CD14-positive monocyte (primary cell): ENCODE results near the gene NAXD. TPM values are rescaled to one million over a fixed set of nuclear protein-coding genes. Genes with fewer than 3 reads are reported as not detected.

Source experiments
- DNase-seq, 3 donors: peaks; one replicate each; pipeline ENCODE4 v3.0.0-alpha.2; 2011 to 2022
- H2AFZ ChIP-seq: 2 replicates; pipeline ENCODE4 v1.6.0; 2012; ENCODE audit warnings: mild to moderate bottlenecking, low read depth, low read length, inconsistent platforms; ENCODE audit not compliant: insufficient read depth, poor library complexity, severe bottlenecking
- H3K27ac ChIP-seq, 2 donors: 1 replicate in 1 of 2; 2 replicates in 1 of 2; pipeline ENCODE4 v1.5.1; 2012 to 2013; ENCODE audit warnings: low read length in 2 of 2, control low read depth in 1 of 2, inconsistent platforms in 1 of 2, low read depth in 1 of 2, mild to moderate bottlenecking in 1 of 2
- H3K27me3 ChIP-seq, 2 donors: one replicate each; pipeline versions ENCODE4 v1.6.0 to v1.6.1; 2011 to 2013; ENCODE audit warnings: low read length in 2 of 2; ENCODE audit not compliant: control insufficient read depth in 2 of 2, insufficient read depth in 2 of 2
- H3K36me3 ChIP-seq, 2 donors: replicated peaks in 1 of 2; 1 replicate in 1 of 2; 2 replicates in 1 of 2; pipeline versions ENCODE4 v1.5.1 to v1.6.1; 2012 to 2013; ENCODE audit warnings: low read length in 2 of 2, control low read depth in 1 of 2, inconsistent platforms in 1 of 2, mild to moderate bottlenecking in 1 of 2; ENCODE audit not compliant: insufficient read depth in 2 of 2, control insufficient read depth in 1 of 2
- H3K4me1 ChIP-seq, 2 donors: 1 replicate in 1 of 2; 2 replicates in 1 of 2; pipeline versions ENCODE4 v1.5.1 to v1.6.1; 2012 to 2013; ENCODE audit warnings: low read length in 2 of 2, control low read depth in 1 of 2, inconsistent platforms in 1 of 2, mild to moderate bottlenecking in 1 of 2, moderate library complexity in 1 of 2; ENCODE audit not compliant: insufficient read depth in 2 of 2, control insufficient read depth in 1 of 2
- H3K4me2 ChIP-seq: replicated peaks from 2 replicates; pipeline ENCODE3; 2012; ENCODE audit warnings: low read length, moderate library complexity, mild to moderate bottlenecking; ENCODE audit not compliant: poor library complexity, severe bottlenecking; ENCODE audit errors: extremely low read depth
- H3K4me3 ChIP-seq, 3 experiments: fragments of 200-600 bp in 1 of 3; sonication (generic) in 1 of 3; replicated peaks in 1 of 3; 1 replicate in 2 of 3; 2 replicates in 1 of 3; pipeline ENCODE4 v1.5.1; 2011 to 2013; ENCODE audit warnings: low read length in 3 of 3, mild to moderate bottlenecking in 3 of 3, control low read depth in 2 of 3, low read depth in 2 of 3, inconsistent platforms in 1 of 3, moderate library complexity in 1 of 3
- H3K79me2 ChIP-seq: 2 replicates; pipeline ENCODE4 v1.6.0; 2012; ENCODE audit warnings: mild to moderate bottlenecking, control low read depth, inconsistent platforms, low read length, moderate library complexity; ENCODE audit not compliant: insufficient read depth
- H3K9ac ChIP-seq: 2 replicates; pipeline ENCODE4 v1.6.0; 2017; ENCODE audit warnings: low read length, mild to moderate bottlenecking; ENCODE audit not compliant: insufficient read depth, poor library complexity, severe bottlenecking
- H3K9me3 ChIP-seq, 2 donors: replicated peaks in 1 of 2; 1 replicate in 1 of 2; 2 replicates in 1 of 2; pipeline versions ENCODE4 v1.5.1 to v1.6.1; 2012 to 2013; ENCODE audit warnings: low read length in 2 of 2, control low read depth in 1 of 2; ENCODE audit not compliant: control insufficient read depth in 1 of 2, insufficient read depth in 1 of 2
- H4K20me1 ChIP-seq: 2 replicates; pipeline ENCODE4 v1.6.0; 2012; ENCODE audit warnings: mild to moderate bottlenecking, low read length, control low read depth, moderate library complexity; ENCODE audit not compliant: insufficient read depth
- H3K27ac Mint-ChIP-seq, 7 donors: one replicate each; pipeline ENCODE4 v1.8.0; 2020; ENCODE audit warnings: mild to moderate bottlenecking in 7 of 7, mixed read lengths in 7 of 7, moderate library complexity in 6 of 7, inconsistent platforms in 2 of 7
- H3K27me3 Mint-ChIP-seq, 3 donors: one replicate each; pipeline ENCODE4 v1.8.0; 2021 to 2022; ENCODE audit warnings: low read depth in 3 of 3, mild to moderate bottlenecking in 3 of 3, mixed read lengths in 3 of 3, moderate library complexity in 3 of 3, inconsistent platforms in 1 of 3
- H3K36me3 Mint-ChIP-seq, 2 donors: one replicate each; pipeline ENCODE4 v1.8.0; 2020; ENCODE audit warnings: mixed read lengths in 2 of 2, inconsistent platforms in 1 of 2, mild to moderate bottlenecking in 1 of 2
- H3K4me1 Mint-ChIP-seq: one replicate; pipeline ENCODE4 v1.8.0; 2020; ENCODE audit warnings: mild to moderate bottlenecking, mixed read lengths
- H3K4me3 Mint-ChIP-seq, 2 donors: one replicate each; pipeline ENCODE4 v1.8.0; 2020; ENCODE audit warnings: mild to moderate bottlenecking in 2 of 2, mixed read lengths in 2 of 2, moderate library complexity in 1 of 2
- H3K9me3 Mint-ChIP-seq, 7 donors: one replicate each; pipeline ENCODE4 v1.8.0; 2020 to 2022; ENCODE audit warnings: mixed read lengths in 7 of 7, mild to moderate bottlenecking in 6 of 7, moderate library complexity in 6 of 7, inconsistent platforms in 2 of 7
- WGBS: methylation state at CpG from one replicate; pipeline ENCODE4 v1.1.5; 2013; ENCODE audit warnings: missing lambda C conversion rate; ENCODE audit not compliant: insufficient coverage; 5-methylcytosine and 5-hydroxymethylcytosine counted together
- intact Hi-C, 2 donors: fragments of 100-400 bp; cut with micrococcal nuclease; formaldehyde crosslinking; loops; one replicate each; pipeline versions ENCODE4 v1.15.0 to v1.15.1; 2023
- polyA plus RNA-seq, 3 donors: library from polyadenylated mRNA; depleted of rRNA in 1 of 3; unstranded in 2 of 3; stranded (reverse) in 1 of 3; fragments of 300-500 nt in 2 of 3; fragments of >200 nt in 1 of 3; fragmentation: Illumina TruSeq in 2 of 3; gene quantifications; 1 replicate in 2 of 3; 2 replicates in 1 of 3; pipeline ENCODE4 v1.2.3, GENCODE V29; 2012 to 2021
- TF ChIP-seq, protein P1 (sequence below): fragments of 200-600 bp; IDR thresholded peaks from one replicate; pipeline ENCODE4 v1.8.0; 2022; ENCODE audit warnings: antibody characterized with exemption, mild to moderate bottlenecking

Gene NAXD
- polyA plus RNA-seq, 3 donors: 7.4 to 22.8 (median 8.5) TPM

DNA sequence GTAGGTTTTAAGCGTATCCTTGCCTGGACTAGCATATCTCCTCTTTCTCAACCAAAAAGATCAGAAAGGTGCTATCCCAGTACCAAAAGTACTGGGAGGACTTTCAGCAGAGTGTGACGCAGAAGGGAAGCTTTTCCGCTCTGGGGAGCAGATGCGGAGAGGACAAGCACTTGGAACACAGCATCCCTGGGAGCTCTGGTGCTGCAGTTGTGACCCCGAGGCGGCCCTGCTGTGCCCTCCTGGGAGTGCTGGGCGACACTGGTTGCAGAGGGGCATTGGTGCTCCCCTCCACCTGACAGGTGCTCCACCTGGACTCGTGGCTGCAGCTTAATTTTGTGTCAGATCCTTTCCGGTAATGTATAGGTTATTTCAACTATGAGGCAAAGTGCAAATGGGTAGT is 3.4 kb downstream of the NAXD start:
- peaks cover 3 to 12% (median 9%) of the 10 kb centered on the region in 7 donors for H3K9me3 Mint-ChIP-seq
- peaks cover 0 to 3% (median 1%) of the 10 kb centered on the region in 3 donors for H3K27me3 Mint-ChIP-seq
- TF ChIP-seq, protein P1, sequence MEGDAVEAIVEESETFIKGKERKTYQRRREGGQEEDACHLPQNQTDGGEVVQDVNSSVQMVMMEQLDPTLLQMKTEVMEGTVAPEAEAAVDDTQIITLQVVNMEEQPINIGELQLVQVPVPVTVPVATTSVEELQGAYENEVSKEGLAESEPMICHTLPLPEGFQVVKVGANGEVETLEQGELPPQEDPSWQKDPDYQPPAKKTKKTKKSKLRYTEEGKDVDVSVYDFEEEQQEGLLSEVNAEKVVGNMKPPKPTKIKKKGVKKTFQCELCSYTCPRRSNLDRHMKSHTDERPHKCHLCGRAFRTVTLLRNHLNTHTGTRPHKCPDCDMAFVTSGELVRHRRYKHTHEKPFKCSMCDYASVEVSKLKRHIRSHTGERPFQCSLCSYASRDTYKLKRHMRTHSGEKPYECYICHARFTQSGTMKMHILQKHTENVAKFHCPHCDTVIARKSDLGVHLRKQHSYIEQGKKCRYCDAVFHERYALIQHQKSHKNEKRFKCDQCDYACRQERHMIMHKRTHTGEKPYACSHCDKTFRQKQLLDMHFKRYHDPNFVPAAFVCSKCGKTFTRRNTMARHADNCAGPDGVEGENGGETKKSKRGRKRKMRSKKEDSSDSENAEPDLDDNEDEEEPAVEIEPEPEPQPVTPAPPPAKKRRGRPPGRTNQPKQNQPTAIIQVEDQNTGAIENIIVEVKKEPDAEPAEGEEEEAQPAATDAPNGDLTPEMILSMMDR: no peak
- WGBS: 100% methylated on average over 7 of the region's 9 CpGs
- intact Hi-C loops: no loop called here
- Histone ChIP-seq H3K9ac (no peak overlapping the region), H2AFZ (no peak overlapping the region), H3K9me3 (peaks cover 0 to 8% of the 10 kb centered on the region in 2 donors), H4K20me1 (peaks cover 71% of the 10 kb centered on the region), H3K4me3 (no peak overlapping the region), H3K79me2 (peaks cover 78% of the 10 kb centered on the region), H3K27me3 (no peaks in the 10 kb centered on the region), H3K36me3 (peaks cover 13 to 19% of the 10 kb centered on the region in 2 donors), H3K27ac (no peak overlapping the region), H3K4me1 (peaks cover 17 to 18% of the 10 kb centered on the region in 2 donors), H3K4me2 (no peak overlapping the region)
- H3K36me3 Mint-ChIP-seq: peaks cover 26 to 29% of the 10 kb centered on the region in 2 donors
- H3K27ac Mint-ChIP-seq: no peak overlapping the region
- peaks cover 22% of the 10 kb centered on the region for H3K4me1 Mint-ChIP-seq
- DNase-seq: no peak
- H3K4me3 Mint-ChIP-seq: no peak overlapping the region

DNA sequence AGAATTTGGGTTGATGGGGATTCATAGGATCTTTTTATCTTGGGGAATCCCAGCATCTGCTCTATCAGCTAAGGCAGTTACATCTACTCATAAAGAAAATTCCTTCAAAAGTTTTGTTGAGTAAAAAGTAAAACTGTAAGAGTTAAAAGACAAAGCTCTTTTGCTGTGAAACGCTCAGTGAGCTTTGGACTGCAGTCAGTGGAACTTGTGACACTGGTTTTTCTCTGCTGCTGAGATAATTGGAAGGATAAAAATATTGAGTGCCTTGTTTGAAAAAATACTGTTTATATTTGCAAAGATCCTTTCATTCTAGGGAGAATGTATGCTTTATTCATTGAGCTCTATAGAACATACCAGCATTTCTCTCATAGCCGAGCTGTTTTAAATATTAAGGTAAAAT is 5.3 kb downstream of the NAXD start:
- Histone ChIP-seq H3K79me2 (peaks cover 95% of the 10 kb centered on the region), H3K4me2 (no peak overlapping the region), H3K4me1 (peaks cover 11% of the 10 kb centered on the region in 2 donors), H3K4me3 (no peak overlapping the region), H3K9ac (no peak overlapping the region), H4K20me1 (peaks cover 88% of the 10 kb centered on the region), H3K36me3 (peaks cover 28 to 33% of the 10 kb centered on the region in 2 donors), H3K9me3 (no peaks in the 10 kb centered on the region), H3K27ac (no peak overlapping the region), H2AFZ (no peak overlapping the region), H3K27me3 (no peaks in the 10 kb centered on the region)
- Mint-ChIP-seq H3K27me3 (peaks cover 0 to 3% (median 0%) of the 10 kb centered on the region in 3 donors), H3K4me1 (peaks cover 18% of the 10 kb centered on the region), H3K27ac (no peak overlapping the region), H3K36me3 (peaks cover 36 to 40% of the 10 kb centered on the region in 2 donors), H3K9me3 (no peaks in the 10 kb centered on the region), H3K4me3 (no peak overlapping the region)
- no peak for DNase-seq
- TF ChIP-seq, protein P1: no peak
- intact Hi-C loops: no loop called here
- WGBS: 100% methylated on average over 1 of the region's 2 CpGs
